NCI-H82 treated with DMSO at 0.1 percent for 48 hours (cell line): ENCODE results near the gene PEPD.

ENCODE experiments used
- DNase-seq: peaks from one replicate; lab custom pipeline; 2025; ENCODE audit not compliant: unreplicated experiment; lab: John Stamatoyannopoulos, UW

Gene PEPD

DNA sequence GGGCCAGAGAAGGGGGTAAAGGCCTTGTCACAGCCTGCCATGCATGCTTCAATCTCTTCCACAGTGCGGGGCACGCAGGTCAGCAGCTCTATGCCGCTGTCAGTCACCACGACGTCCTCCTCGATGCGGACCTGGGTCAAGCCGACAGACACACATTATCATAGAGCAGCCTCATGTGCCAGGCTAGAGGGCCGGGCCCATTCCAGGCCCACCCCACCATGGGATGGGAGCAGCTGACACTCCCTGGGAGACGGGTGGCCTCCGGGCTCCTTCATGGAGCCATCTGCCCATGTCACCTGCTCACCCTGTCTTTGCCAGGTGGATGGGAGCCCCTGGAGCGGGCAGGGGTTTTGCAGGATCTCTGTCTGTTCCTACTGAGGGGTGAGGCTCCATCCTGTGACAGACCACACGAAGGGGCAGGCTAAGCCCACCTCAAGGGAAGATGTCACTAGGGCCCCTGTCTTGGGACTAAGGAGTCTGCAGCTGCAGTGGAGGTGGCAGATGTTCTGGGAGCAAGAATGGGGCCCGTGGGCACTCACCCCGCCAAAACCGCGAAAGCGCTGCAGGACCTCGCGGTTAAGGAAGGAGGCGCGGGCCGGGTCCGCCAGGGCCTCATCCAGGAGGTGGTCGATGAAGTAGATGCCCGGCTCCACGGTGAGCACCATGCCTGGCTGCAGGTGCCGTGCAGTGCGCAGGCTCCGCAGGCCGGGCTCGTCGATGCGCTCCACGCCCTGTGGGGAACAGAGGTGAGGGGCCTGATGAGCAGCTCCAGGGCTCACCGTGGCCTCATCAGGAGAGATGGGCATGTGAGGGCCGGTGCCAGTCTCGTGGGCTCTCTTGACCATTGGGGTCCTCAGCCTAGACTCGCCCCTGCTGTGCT lies 134.0 kb downstream of the PEPD start:
- DNase-seq = no peak

DNA sequence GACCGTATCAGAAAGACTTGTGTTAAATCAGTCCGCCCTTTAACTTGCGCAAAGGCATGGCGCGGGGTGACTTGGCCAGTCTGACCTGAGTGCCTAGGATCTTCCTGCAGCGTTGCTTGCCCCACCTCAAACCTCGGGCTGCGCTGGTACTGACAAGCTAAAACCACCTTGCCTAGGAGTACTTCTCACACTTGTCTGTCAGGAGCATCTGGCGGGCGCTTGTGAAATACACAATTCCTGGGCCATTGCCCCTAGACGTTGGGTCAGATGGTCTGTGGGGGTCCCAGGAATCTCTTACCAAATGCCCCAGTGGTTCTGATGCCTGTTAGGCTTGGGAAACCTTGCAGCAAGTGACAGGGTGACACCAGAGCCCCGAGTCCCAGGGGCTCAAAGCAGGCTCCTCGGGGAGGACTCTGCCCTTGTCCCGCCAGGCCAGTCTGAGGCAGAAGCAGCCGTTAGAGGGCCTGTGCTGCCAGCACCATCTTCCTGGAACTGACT lies 135.2 kb downstream of the PEPD start:
- no peak for DNase-seq

DNA sequence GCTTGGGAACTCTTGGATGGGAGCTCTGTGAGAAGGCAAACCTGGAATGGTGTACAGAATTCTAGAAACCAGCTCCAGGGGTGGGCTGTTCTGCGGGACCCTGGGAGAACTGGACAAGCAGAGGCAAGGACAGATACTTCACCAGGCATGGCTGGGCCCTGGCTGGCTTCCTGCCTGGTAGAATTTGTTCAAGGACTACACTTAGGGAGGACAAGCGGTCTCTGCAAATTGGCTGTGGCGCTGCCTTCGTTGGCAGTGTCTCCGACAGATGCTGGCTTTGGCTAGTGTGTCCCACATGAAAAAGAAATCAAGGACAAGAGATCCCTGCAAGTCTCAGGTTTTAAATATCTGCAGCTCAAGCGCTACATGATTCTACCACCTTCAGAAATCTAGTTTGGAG lies 135.6 kb downstream of the PEPD start:
- no peak for DNase-seq

DNA sequence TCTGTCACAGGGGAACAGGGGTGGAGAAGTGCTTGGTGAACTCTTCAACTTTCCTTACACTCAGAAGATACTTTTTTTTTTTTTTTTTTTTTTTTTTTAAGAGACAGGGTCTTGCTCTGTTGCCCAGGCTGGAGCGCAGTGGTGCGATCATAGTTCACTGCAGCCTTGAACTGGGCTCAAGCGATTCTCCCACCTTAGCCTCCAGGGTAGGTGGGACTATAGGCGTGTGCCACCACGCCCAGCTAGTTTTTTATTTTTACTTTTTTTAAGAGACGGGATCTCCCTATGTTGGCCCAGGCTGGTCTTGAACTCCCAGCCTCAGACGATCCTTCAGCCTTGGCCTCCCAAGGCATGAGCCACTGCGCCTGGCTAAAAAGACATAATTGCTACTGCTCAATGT lies 136.6 kb downstream of the PEPD start:
- no peak for DNase-seq

DNA sequence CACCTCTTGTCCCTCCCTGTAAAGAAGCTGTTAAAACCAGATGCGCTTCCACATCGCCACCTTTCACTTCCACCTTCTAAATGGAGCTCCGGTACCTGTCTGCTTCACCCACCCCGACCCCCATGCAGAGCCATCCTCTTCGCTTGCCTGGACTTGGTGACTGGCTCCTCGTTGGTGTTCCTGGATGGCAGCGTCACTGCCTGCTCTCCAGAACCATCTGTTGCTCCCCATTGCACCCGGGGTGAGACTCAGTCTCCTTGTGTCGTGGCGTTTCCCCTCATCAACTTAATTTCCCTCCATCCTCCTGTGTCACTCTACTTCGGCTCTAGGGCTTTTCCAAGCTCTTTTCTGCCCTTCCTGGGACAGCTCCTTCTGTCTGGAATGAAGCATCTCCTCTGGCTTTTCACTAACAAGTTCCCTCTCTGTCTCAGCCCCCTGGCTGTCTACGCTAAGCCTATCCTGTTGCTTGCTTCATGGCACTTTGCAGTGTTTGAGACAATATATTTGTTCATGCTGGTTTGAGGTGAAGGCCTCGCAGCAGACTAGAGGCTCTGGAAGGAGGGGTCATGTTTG lies 137.8 kb downstream of the PEPD start:
- no peak for DNase-seq

DNA sequence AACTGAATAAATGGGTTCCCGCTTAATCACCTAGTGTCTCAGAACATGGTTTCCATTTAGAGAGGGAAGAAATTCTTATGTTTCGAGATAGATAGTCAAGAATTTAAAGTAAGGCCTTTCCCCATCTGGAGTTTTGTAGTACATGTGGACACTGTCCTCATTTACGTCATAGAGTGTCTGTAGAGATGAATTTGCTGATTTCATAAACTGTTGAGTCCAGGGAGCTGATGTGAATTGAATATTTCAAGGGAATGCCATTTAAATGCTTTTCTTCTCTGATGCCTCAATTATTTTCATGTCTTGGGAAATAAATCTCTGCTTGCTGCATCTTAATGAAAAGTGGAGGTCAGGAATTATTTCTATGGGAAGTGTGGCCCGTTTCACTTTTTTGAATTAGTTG lies 138.6 kb downstream of the PEPD start:
- DNase-seq = no peak

DNA sequence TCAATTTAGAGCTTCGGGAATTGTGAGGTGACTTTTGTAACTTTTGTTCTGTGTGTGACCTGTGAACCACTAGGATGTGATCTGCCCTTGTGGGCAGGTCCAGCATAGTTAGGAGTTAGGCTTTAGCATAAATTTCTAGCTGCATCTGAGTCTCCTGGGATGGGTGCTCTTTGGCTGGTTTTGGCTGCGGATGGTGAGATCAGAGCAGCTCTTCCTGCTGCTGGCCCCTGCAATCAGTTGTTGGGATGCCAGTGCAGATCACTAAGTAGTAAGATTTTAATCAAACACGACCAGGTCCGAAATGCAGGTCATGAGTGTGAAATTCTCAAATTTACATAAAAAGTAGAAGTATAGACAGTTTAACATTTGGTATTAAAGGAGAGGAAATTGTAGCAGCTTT lies 139.6 kb downstream of the PEPD start:
- no peak for DNase-seq

DNA sequence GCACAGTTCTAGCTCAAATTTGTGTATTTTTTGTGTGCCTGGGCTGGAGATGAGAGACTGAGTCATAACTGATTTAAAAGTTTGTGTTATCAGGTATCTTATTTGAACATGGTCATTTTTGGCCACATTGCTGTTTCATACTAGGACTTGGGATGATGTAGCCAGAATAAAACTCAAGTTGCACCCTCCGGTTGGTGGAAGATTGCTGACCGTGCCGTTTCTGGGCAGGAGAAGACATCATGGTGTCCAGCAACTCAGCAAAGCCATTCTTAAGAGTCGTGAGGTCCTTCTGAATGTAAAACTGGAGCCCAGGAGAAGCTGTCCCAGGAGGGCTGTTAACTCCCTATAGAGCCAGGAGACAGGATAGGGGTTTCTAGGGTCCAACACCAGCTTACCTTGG lies 140.5 kb downstream of the PEPD start:
- DNase-seq = no peak

DNA sequence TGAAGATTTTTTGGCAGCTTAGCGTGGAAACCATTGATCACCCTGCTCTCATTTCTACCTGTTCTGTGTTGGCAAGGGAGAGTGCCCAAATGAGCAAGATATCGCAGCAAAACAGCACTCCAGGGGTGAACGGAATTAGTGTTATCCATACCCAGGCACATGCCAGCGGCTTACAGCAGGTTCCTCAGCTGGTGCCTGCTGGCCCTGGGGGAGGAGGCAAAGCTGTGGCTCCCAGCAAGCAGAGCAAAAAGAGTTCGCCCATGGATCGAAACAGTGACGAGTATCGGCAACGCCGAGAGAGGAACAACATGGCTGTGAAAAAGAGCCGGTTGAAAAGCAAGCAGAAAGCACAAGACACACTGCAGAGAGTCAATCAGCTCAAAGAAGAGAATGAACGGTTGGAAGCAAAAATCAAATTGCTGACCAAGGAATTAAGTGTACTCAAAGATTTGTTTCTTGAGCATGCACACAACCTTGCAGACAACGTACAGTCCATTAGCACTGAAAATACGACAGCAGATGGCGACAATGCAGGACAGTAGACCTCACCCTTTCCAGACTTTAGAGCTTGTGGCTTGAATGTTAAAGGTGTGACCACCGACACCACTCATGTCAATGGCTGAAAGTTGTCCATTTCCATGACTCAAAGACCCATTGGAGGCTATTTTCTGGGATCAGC lies 142.3 kb downstream of the PEPD start:
- DNase-seq = no peak

DNA sequence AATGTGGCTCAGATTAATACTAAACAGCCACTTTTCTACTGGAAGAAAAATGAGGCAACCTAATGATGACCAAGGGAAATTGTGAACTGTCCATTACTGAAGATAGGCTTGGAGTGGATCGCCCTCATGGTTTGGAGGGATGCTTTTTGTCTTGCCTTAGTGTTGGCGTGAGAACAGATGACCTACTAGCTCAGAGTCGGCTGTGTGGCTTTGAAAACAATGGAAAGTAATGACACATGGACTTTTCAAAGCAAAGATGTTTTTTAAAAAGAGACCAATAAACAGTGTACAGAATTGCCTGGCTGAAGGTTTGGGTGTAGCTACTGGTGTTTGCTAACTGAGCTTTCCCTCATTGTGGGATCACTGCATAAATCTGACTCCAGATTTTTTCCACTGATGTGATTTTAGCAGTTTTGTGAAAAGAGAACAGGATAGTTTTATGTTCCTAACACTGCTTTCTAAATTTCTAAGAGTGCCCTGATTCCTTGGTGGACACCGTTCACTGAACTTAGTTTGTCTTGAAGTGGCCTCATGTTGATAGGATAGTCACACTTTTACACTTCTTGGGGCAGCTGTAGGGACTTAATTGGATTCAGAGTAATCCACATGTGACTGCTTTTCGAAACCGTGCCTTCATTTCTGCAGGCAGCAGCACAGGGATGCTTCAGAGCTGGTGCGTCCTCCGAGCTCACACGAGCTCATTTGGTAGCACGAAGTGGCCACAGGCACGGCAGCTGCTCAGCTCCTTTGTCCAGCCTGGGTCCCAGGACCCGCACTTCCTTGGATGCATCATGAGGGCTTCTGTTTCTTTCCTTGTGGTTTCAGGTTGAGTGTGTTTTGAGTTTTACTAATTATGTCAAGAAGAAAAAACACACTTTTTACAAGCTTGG lies 143.8 kb downstream of the PEPD start:
- peak; percentile 47 for DNase-seq

DNA sequence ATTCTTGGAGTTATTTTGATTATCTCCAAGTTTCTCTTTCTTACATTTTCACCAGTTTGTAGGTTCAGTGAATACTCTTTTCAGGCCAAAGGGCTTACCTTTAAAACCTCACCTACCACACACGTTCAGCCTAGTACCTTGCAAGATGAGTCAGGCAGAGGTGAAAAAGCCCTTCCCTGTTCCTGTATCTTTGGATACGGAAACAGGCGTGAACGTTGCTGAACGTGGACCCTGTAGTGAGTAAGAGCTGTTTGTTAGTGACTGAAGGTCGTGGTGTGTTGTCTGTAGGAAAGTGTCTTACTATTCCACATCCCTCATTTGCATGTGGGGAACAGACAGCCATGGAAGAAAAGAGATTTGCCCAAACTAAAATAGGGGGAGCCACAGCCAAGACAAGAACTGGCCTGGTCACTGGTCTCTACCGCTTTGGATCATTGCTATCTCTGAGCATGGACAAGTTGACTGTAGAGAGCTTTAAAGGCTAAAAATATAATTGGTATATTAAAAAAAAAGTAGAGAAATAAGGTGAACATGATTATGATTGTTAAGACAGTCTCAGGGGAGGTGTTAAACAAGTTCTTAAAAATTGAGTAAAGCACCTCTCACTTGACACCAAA lies 144.5 kb downstream of the PEPD start:
- no peak for DNase-seq

DNA sequence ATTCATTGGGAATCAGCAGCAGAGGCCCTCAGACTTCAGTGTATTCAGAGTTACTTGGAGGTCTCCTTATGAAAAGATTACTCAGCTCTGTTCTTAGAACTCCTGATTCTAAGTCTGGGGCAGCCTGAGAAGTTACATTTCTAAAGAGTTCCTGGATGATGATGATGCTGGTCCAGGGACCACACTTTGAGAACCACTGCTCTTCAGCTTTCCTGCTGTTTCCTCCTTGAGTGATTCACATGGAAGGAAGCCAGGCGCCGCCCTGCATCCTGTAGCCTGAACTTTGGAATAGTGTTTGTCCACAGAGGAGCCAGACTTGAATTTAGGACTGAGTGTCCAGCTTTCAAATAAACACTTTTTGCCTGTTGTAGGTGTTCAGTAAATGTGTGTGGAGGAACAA lies 145.2 kb downstream of the PEPD start:
- no peak for DNase-seq

DNA sequence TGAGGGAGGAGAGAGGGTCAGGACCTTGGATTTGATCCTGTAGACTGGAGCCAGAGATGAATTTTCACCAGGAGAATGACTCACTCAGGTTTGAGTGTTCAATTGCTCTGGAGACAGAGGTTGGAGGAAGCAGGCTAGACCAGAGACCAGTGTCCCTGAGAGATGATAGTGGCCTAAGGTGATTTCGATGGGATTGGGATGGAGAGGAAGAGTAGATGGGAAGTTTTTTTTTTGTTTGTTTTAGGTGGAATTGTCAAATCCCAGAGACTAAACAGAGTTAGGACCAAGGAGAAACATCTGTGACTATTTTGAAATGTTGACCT lies 145.8 kb downstream of the PEPD start:
- no peak for DNase-seq

DNA sequence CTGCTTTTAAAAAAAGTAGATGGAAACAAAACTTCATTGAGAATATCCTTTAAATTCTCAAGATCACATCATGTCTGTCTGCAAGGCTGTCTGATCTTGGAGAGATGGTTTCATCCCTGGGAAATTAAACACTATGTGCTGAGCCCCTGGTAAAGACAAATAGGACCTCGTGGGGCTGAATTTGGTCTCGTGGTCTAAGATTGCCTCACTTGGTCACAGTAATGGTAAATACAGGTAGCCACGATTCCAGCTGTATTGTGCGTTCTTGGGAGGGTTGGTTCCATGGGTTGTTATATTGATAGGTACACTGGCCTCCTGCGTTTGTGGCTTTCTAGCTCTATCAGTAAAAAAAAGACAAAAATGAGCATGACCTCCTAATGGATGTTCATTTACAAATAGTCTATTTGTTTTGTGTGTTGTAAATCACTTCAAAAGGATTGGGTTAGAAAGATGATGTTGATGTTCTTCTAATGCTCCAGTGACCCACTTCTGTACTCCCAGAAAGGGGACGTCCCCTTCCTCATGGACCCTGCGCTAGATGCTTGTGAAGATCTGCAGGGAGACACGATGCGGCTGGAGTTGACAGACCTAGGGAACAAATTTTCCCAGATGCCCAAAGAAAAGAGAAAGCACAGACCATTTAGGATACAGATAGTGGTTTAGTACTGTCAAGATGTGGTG lies 146.3 kb downstream of the PEPD start:
- no peak for DNase-seq

DNA sequence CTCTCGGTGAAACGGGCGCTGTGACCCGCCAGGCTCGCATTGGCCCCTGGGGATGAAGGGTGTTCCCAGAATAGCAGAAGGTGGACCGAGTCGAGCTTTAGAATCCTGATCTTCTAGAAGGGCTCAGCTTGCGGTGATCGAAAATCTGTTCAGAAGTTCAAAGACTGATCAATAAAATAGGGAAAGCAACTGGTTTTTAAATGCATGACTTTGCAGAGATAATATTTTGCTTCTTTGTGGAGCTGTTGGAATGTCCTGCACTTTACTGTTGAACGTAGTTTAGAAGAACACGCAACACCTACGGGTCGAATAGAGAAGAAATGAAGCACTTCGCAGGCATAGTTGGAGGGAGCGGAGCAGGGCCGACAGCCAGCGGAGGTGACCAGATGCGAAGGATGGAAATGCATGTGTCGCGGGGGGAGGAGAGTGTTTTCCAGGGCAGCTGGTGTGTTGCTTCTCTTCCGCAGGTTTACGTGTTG lies 147.3 kb downstream of the PEPD start:
- peak; percentile 21 for DNase-seq

DNA sequence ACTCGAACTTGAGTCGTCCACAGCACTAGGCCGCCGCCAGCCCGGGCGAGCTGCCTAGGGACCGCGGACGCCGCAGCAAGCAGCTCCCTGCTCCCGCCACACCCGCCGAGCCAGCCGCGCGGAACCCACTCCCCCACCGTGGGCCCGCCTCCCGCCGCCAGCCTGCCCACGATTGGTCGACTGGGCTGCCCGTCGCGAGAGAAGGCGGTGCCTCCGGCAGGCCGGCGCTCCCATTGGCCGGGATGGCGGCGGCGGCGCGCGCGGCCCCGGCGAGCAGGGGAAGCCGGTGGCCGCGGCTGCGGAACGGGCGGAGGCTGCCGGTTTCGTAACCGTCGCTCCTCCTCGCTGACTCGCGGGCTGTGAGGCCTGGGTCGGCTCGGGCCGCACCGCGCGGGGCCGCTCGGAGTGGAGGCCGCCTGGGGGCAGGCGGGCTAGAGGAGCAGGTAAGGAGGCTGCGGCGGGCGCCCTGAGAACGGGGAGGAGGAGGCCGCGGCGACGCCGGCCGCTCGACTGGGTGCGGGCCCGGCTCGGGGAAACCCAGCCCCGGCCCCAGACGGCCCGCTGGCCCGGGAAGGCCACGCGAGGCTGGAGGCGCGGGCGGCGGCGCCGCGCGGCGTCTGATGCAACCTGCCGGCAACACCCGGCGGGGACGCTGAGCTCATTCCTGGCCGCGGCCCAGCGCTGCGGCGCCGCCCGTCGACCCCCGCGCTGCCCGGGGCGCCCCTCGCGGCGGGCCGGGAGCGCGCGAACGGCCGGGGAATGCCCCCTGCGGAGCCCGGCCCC lies 147.9 kb downstream of the PEPD start, which contains the start of gene CEBPG:
TSS of gene CEBPG (plus strand) at position 257 of the 783 bp plus-strand sequence. CDS start 5,531 bp downstream, outside the sequence.
- peak; percentile 62 for DNase-seq

DNA sequence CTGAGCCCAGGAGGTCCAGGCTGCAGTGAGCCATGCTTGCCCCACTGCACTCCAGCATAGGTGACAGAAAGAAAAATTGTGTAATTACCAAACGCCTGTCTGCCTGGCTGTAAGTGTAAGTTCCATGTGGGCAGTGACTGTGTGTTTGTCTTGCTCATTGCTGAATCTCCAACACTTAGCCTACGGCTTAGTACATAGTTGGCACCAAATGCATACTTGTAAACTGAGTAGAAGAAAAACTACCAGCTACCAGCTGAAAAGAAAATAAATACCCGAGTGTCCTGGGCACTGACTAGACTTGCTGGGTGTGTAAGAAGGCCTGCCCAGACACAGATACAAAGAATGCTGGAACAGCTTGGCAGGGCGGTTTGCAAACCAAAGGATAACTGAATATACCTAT lies 150.8 kb downstream of the PEPD start:
- DNase-seq = no peak

DNA sequence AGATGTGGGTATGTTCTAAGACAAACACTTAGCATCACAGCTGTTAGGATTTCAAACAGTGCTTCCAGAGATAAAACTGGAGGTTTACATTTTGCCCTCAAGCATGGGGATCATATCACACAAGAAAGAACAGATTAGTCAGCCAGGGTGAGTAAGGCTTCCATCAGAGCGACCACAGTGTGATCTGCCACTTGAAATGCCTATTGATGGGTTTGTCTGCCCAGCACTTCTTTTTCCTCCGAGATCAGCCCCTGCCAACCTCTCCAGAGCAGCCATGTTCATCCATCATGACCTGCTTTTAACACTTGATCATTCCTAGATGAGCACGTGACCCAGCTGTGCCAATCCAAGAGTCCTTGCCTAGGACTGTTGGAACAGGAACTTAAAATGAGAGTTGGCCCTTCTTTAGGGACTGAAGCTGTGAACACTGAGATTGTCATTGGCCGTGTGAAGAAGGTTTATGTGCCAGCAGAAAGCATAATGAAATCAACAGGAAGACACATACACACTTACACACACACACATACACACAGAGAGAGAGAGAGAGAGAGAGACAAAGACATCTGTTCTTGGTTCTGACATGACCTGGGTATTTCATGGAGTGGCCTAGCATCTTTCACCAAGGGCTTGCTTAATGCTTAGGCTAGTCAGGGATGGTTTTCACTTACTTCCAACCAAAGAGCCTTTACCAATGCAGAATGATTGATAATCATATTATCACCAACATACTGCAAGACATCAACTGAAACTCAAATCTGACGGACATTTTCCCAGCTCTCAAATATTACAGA lies 153.3 kb downstream of the PEPD start:
- no peak for DNase-seq
